H1 (cell line): ENCODE results near the gene PLEKHG3. TPM values are rescaled to one million over a fixed set of nuclear protein-coding genes. Genes with fewer than 3 reads are reported as not detected.

Experiments used
- CHD7 ChIP-seq: fragments of 300-600 bp; sonication (generic); IDR thresholded peaks from 2 replicates; pipeline ENCODE4 v1.7.1; 2012; ENCODE audit warnings: low read length, moderate library complexity, mild to moderate bottlenecking, inconsistent platforms; ENCODE audit not compliant: insufficient replicate concordance
- CTCF ChIP-seq, 3 experiments: IDR thresholded peaks; 1 replicate in 2 of 3; 2 replicates in 1 of 3; pipeline versions ENCODE4 v1.5.1 to v1.6.1; 2011; ENCODE audit warnings: low read length in 3 of 3, mild to moderate bottlenecking in 3 of 3, inconsistent platforms in 2 of 3, low read depth in 1 of 3, moderate library complexity in 1 of 3; ENCODE audit not compliant: insufficient read depth in 1 of 3; ENCODE audit errors: control extremely low read depth in 1 of 3
- EP300 ChIP-seq, 2 experiments: IDR thresholded peaks; 1 replicate in 1 of 2; 2 replicates in 1 of 2; pipeline ENCODE4 v1.6.1; 2011 to 2012; ENCODE audit warnings: low read depth in 2 of 2, low read length in 2 of 2, mild to moderate bottlenecking in 2 of 2, borderline replicate concordance in 1 of 2, inconsistent platforms in 1 of 2, moderate library complexity in 1 of 2
- HDAC6 ChIP-seq: IDR thresholded peaks from one replicate; pipeline ENCODE4 v1.7.1; 2012; ENCODE audit warnings: low read depth, mild to moderate bottlenecking, inconsistent platforms, low read length, moderate library complexity
- SIRT6 ChIP-seq: IDR thresholded peaks from one replicate; pipeline ENCODE4 v1.7.1; 2012; ENCODE audit warnings: low read length, inconsistent platforms
- SP4 ChIP-seq: IDR thresholded peaks from 2 replicates; pipeline ENCODE4 v1.6.1; 2012; ENCODE audit warnings: low read length, inconsistent platforms
- YY1 ChIP-seq: IDR thresholded peaks from 2 replicates; pipeline ENCODE4 v1.6.1; 2011; ENCODE audit warnings: low read depth, mild to moderate bottlenecking, low read length
- polyA plus RNA-seq, 7 experiments: library from polyadenylated mRNA; depleted of rRNA in 3 of 7; stranded (reverse) in 5 of 7; unstranded in 2 of 7; fragments of >200 nt in 5 of 7; fragments of 200-250 nt in 2 of 7; gene quantifications; 1 replicate in 5 of 7; 2 replicates in 1 of 7; 4 replicates in 1 of 7; pipeline versions ENCODE4 v1.2.1 to v1.2.3, GENCODE V29; 2011 to 2013; ENCODE audit warnings: missing spikeins in 2 of 7, mixed read lengths in 2 of 7
- total RNA-seq: library from RNA; stranded (reverse); fragmentation: NEBNext Ultra II Directional; extraction: Animal tissue kit (Norgen Biotek cat#: 25700); gene quantifications from 2 replicates; pipeline ENCODE4 v1.2.1, GENCODE V29; 2021

The PLEKHG3 gene
- total and polyA plus RNA-seq, 2 of the 8 experiments (the other 6 are each of a cell fraction or from before 2014, with no cell fraction given) = 43.4 to 90.6 TPM

GRCh38 chr14:64715628-64716412, 11.6 kb downstream of the PLEKHG3 start (continued):
- peak; percentile 53 for TF ChIP-seq CHD7
- TF ChIP-seq SP4 = no peak
- TF ChIP-seq CTCF (IDR thresholded peaks at IDR 0.05; ENCODE audit: control extremely low read depth in 1 of 3, insufficient read depth in 1 of 3, low read depth in 1 of 3, low read length in 3 of 3) = no peak
- TF ChIP-seq YY1 = no peak
- TF ChIP-seq SIRT6 = no peak
- TF ChIP-seq EP300 (IDR thresholded peaks at IDR 0.05; ENCODE audit: borderline replicate concordance in 1 of 2, low read depth in 2 of 2, low read length in 2 of 2) = 0 out of 3 replicates have a peak, but pooled peaks of 1 of the 2 experiments have one; percentile 48
- TF ChIP-seq HDAC6 = no peak
